Ascending aorta (tissue), 2 donors: Measurements from ENCODE around the gene SRXN1. TPM values are rescaled to one million over a fixed set of nuclear protein-coding genes. Genes with fewer than 3 reads are reported as not detected.

Experiments
- DNase-seq, 2 donors: peaks; one replicate each; pipeline ENCODE4 v3.0.0-alpha.2; 2019; ENCODE audit warnings: low spot score in 2 of 2
- H3K27ac ChIP-seq, 2 donors: fragments of 200-600 bp; sonication (generic); one replicate each; pipeline ENCODE4 v1.5.1; 2016 to 2017; ENCODE audit warnings: mild to moderate bottlenecking in 1 of 2
- H3K27me3 ChIP-seq: fragments of 200-600 bp; sonication (generic); one replicate; pipeline ENCODE4 v1.5.1; 2017
- H3K36me3 ChIP-seq, 2 donors: fragments of 200-600 bp; sonication (generic); one replicate each; pipeline ENCODE4 v1.5.1; 2016
- H3K4me1 ChIP-seq, 2 donors: fragments of 200-600 bp; sonication (generic); one replicate each; pipeline ENCODE4 v1.5.1; 2016 to 2017; ENCODE audit warnings: mild to moderate bottlenecking in 1 of 2
- H3K4me3 ChIP-seq, 2 donors: fragments of 200-600 bp; sonication (generic); one replicate each; pipeline ENCODE4 v1.5.1; 2016 to 2017; ENCODE audit warnings: mild to moderate bottlenecking in 1 of 2
- H3K9me3 ChIP-seq, 2 donors: fragments of 200-600 bp; sonication (generic); one replicate each; pipeline ENCODE4 v1.5.1; 2016
- CTCF ChIP-seq, 3 experiments: fragments of 200-600 bp in 2 of 3; fragments of 450-650 bp in 1 of 3; sonication (generic) in 2 of 3; IDR thresholded peaks; one replicate each; pipeline ENCODE4 v1.5.1; 2016 to 2019; ENCODE audit warnings: antibody characterized with exemption in 3 of 3, mild to moderate bottlenecking in 1 of 3, moderate library complexity in 1 of 3
- intact Hi-C: fragments of 100-400 bp; cut with DNase I; formaldehyde crosslinking; loops from one replicate; pipeline ENCODE4 v1.15.1; 2023
- total RNA-seq: library from RNA; depleted of rRNA; stranded (reverse); fragments of >200 nt; gene quantifications from one replicate; pipeline ENCODE4 v1.1.0, GENCODE V29; 2016

SRXN1 gene
- total RNA-seq, 1 donor from 2014 or later = 28.8 TPM

- intact Hi-C loops = loop anchor here (5.0 kb wide), 1 partner anchor 316 kb away; no protein-coding TSS in a partner anchor
These were observed 15.6 kb upstream of the SRXN1 start for GRCh38 chr20:668638-669037.

GRCh38 chr20:668050-668449 lies 15.1 kb upstream of the SRXN1 start:
- Histone ChIP-seq H3K27me3 (peaks cover 16% of the 10 kb centered on the region), H3K4me1 (no peaks in the 10 kb centered on the region)
- intact Hi-C loops = loop anchor here (5.0 kb wide), 1 partner anchor 316 kb away; no protein-coding TSS in a partner anchor

More at GRCh38 chr20:668638-669037, 15.6 kb upstream of the SRXN1 start:
- Histone ChIP-seq H3K4me3 (no peak overlapping the region), H3K36me3 (no peaks in the 10 kb centered on the region), H3K27me3 (peaks cover 10% of the 10 kb centered on the region), H3K9me3 (no peaks in the 10 kb centered on the region), H3K27ac (no peak overlapping the region), H3K4me1 (no peaks in the 10 kb centered on the region)
- no peak for TF ChIP-seq CTCF (IDR thresholded peaks at IDR 0.05)
- DNase-seq = no peak

GRCh38 chr20:667351-668034 lies 14.5 kb upstream of the SRXN1 start:
- Histone ChIP-seq H3K4me1 (no peaks in the 10 kb centered on the region), H3K4me3 (no peak overlapping the region), H3K9me3 (no peaks in the 10 kb centered on the region), H3K27me3 (peaks cover 22% of the 10 kb centered on the region), H3K27ac (no peak overlapping the region), H3K36me3 (no peaks in the 10 kb centered on the region)
- intact Hi-C loops = loop anchor here (5.0 kb wide), 1 partner anchor 315 kb away; no protein-coding TSS in a partner anchor
- DNase-seq = peak in 1 of 2 donors; percentile 72
- TF ChIP-seq CTCF (IDR thresholded peaks at IDR 0.05) = peak; percentile 33 to 66 (median 38)

More at GRCh38 chr20:668050-668449, 15.1 kb upstream of the SRXN1 start:
- Histone ChIP-seq H3K9me3 (no peaks in the 10 kb centered on the region), H3K27ac (no peak overlapping the region), H3K4me3 (no peak overlapping the region), H3K36me3 (no peaks in the 10 kb centered on the region)
- no peak for DNase-seq
- no peak for TF ChIP-seq CTCF (IDR thresholded peaks at IDR 0.05)

GRCh38 chr20:666877-667276 lies 13.9 kb upstream of the SRXN1 start:
- Histone ChIP-seq H3K36me3 (no peaks in the 10 kb centered on the region), H3K27me3 (peaks cover 24% of the 10 kb centered on the region), H3K9me3 (no peaks in the 10 kb centered on the region), H3K27ac (no peak overlapping the region), H3K4me1 (no peaks in the 10 kb centered on the region), H3K4me3 (no peak overlapping the region)
- DNase-seq = no peak
- intact Hi-C loops = loop anchor here (5.0 kb wide), 1 partner anchor 315 kb away; no protein-coding TSS in a partner anchor
- TF ChIP-seq CTCF (IDR thresholded peaks at IDR 0.05) = no peak

- no peak overlapping the region for H3K27ac ChIP-seq
- no peak overlapping the region for H3K4me3 ChIP-seq
- H3K36me3 ChIP-seq = no peaks in the 10 kb centered on the region
- TF ChIP-seq CTCF (IDR thresholded peaks at IDR 0.05) = no peak
- H3K4me1 ChIP-seq = no peaks in the 10 kb centered on the region
- no peaks in the 10 kb centered on the region for H3K9me3 ChIP-seq
- peaks cover 24% of the 10 kb centered on the region for H3K27me3 ChIP-seq
- DNase-seq = no peak
- intact Hi-C loops = loop anchor here (5.0 kb wide), 1 partner anchor 313 kb away; no protein-coding TSS in a partner anchor
These were observed 12.3 kb upstream of the SRXN1 start for GRCh38 chr20:665276-665675.
